Stimulated activated CD8-positive, alpha-beta memory T cell treated with anti-CD3 and anti-CD28 coated beads, Interleukin-12 subunit alpha, Interleukin-12 subunit beta, amount 100 ng/mL, for 24 hours (primary cell): ENCODE data around the gene PLXNB3.

Source experiments
- DNase-seq: peaks from one replicate; pipeline ENCODE4 v3.0.0-alpha.2; 2020; ENCODE audit errors: extremely low read depth

Gene PLXNB3

GRCh38 chrX:153791104-153791852, 27.2 kb downstream of the PLXNB3 start:
- no peak for DNase-seq

- DNase-seq, result no peak
These were observed 28.3 kb downstream of the PLXNB3 start for GRCh38 chrX:153792368-153792767.

- no peak for DNase-seq
These were observed 29.2 kb downstream of the PLXNB3 start for GRCh38 chrX:153793291-153793690.

- peak; percentile 69 for DNase-seq
These were observed 30.2 kb downstream of the PLXNB3 start, which contains the start of the genes IDH3G and SSR4 for GRCh38 chrX:153794018-153794896. Gene IDH3G, minus strand, starts transcription at chrX:153794375. Its CDS starts 49 bp downstream, at chrX:153794326. Gene SSR4, plus strand, starts transcription at chrX:153794668. Its CDS starts 20 bp downstream, at chrX:153794688.

- DNase-seq, result no peak
These were observed 31.1 kb downstream of the PLXNB3 start for GRCh38 chrX:153794897-153795816.

GRCh38 chrX:153797415-153798015, 33.5 kb downstream of the PLXNB3 start:
- no peak for DNase-seq

GRCh38 chrX:153799326-153799725, 35.3 kb downstream of the PLXNB3 start:
- no peak for DNase-seq

- DNase-seq, result no peak
These were observed 36.2 kb downstream of the PLXNB3 start for GRCh38 chrX:153800177-153800722.

GRCh38 chrX:153800746-153801145, 36.7 kb downstream of the PLXNB3 start:
- DNase-seq, result no peak

- no peak for DNase-seq
These were observed 37.6 kb downstream of the PLXNB3 start for GRCh38 chrX:153801669-153802068.

GRCh38 chrX:153802513-153803045, 38.5 kb downstream of the PLXNB3 start:
- no peak for DNase-seq

GRCh38 chrX:153803211-153804099, 39.4 kb downstream of the PLXNB3 start:
- DNase-seq, result no peak

GRCh38 chrX:153804100-153804595, 40.1 kb downstream of the PLXNB3 start:
- DNase-seq, result no peak

GRCh38 chrX:153804621-153805020, 40.6 kb downstream of the PLXNB3 start:
- no peak for DNase-seq

- DNase-seq, result no peak
These were observed 41.4 kb downstream of the PLXNB3 start for GRCh38 chrX:153805436-153805835.

- no peak for DNase-seq
These were observed 43.0 kb downstream of the PLXNB3 start for GRCh38 chrX:153806999-153807575.

- no peak for DNase-seq
These were observed 43.9 kb downstream of the PLXNB3 start for GRCh38 chrX:153807976-153808375.

GRCh38 chrX:153812220-153812619, 48.2 kb downstream of the PLXNB3 start:
- DNase-seq, result no peak

- DNase-seq, result no peak
These were observed 49.1 kb downstream of the PLXNB3 start for GRCh38 chrX:153813161-153813560.
